Measurements from ENCODE around the gene RELN.

- TF ChIP-seq HNRNPH1 (optimal IDR thresholded peaks at IDR 0.05; ENCODE audit: low read depth, low read length) (no peak), NFIC (IDR thresholded peaks at IDR 0.05) (no peak), CBX1 (IDR thresholded peaks at IDR 0.05; ENCODE audit: low read depth) (no peak), MITF (IDR thresholded peaks at IDR 0.05) (no peak), RFX5 (IDR thresholded peaks at IDR 0.05; ENCODE audit: low read depth, low read length) (no peak), KAT7 (CRISPR knock-in tag; IDR thresholded peaks at IDR 0.05; ENCODE audit: borderline replicate concordance) (no peak), PTRF (tag; IDR thresholded peaks at IDR 0.05) (no peak), TAF1 (IDR thresholded peaks at IDR 0.05; ENCODE audit: control insufficient read depth, extremely low read depth, insufficient read depth, low read length, severe bottlenecking) (no peak)
Observed at GRCh38 chr7:103686064-103686463, 303.4 kb downstream of the RELN start.
